Astrocyte of the cerebellum (primary cell): ENCODE data around the gene POU6F2.
A peak's percentile ranks its signal among the peaks of the same experiment; 100 is the strongest.

ENCODE experiments used
- DNase-seq: peaks from one replicate; pipeline ENCODE4 v3.0.0-alpha.2; 2011; ENCODE audit warnings: low read depth
- H3K4me3 ChIP-seq: 2 replicates; pipeline ENCODE4 v1.5.1; 2011; ENCODE audit warnings: mild to moderate bottlenecking, low read depth, low read length, moderate library complexity
- CTCF ChIP-seq: IDR thresholded peaks from 2 replicates; pipeline ENCODE4 v1.5.1; 2012; ENCODE audit warnings: low read length, low read depth, moderate library complexity, mild to moderate bottlenecking; ENCODE audit errors: missing control alignments
- in situ Hi-C: cut with HindIII; loops from 2 replicates; pipeline ENCODE4 v1.10.0; 2017; ENCODE audit warnings: low sequenced_read_pairs

The POU6F2 gene

GRCh38 chr7:39086638-39087360 is 109.1 kb downstream of the POU6F2 start:
- no peak for TF ChIP-seq CTCF
- DNase-seq: no peak
- in situ Hi-C loops: no loop called here
- H3K4me3 ChIP-seq: no peak overlapping the region

- no peak overlapping the region for H3K4me3 ChIP-seq
- no peak for DNase-seq
- no peak for TF ChIP-seq CTCF
- in situ Hi-C loops: no loop called here
These were observed 111.3 kb downstream of the POU6F2 start for GRCh38 chr7:39088730-39089593.

GRCh38 chr7:39091145-39091544 is 113.4 kb downstream of the POU6F2 start:
- TF ChIP-seq CTCF: no peak
- no peak overlapping the region for H3K4me3 ChIP-seq
- DNase-seq: no peak
- in situ Hi-C loops: no loop called here

- DNase-seq: no peak
- in situ Hi-C loops: no loop called here
- TF ChIP-seq CTCF: no peak
- H3K4me3 ChIP-seq: no peak overlapping the region
These were observed 114.1 kb downstream of the POU6F2 start for GRCh38 chr7:39091774-39092173.

GRCh38 chr7:39094731-39095130 is 117.0 kb downstream of the POU6F2 start:
- TF ChIP-seq CTCF: no peak
- H3K4me3 ChIP-seq: no peak overlapping the region
- no peak for DNase-seq
- in situ Hi-C loops: no loop called here

GRCh38 chr7:39095875-39096619 is 118.3 kb downstream of the POU6F2 start:
- DNase-seq: peak; percentile 12
- no peak for TF ChIP-seq CTCF

More at GRCh38 chr7:39095875-39096619, 118.3 kb downstream of the POU6F2 start:
- H3K4me3 ChIP-seq: no peak overlapping the region
- in situ Hi-C loops: no loop called here
